K562 (cell line): ENCODE measurements around the gene NECTIN1. TPM values are rescaled to one million over a fixed set of nuclear protein-coding genes. Genes with fewer than 3 reads are reported as not detected.

Experiments used
- BCL6 ChIP-seq: fragments of 250-450 bp; sonication (Bioruptor Pico); IDR thresholded peaks from 2 replicates; pipeline ENCODE4 v1.4.0; 2020
- EP300 ChIP-seq: IDR thresholded peaks from 2 replicates; pipeline ENCODE4 v1.6.1; 2012; ENCODE audit warnings: low read length, improper control_type of control experiment
- GATAD2A ChIP-seq: fragments of 450-650 bp; IDR thresholded peaks from 2 replicates; pipeline ENCODE4 v1.6.1; 2017
- HDAC1 ChIP-seq, 2 experiments: fragments of 450-650 bp; IDR thresholded peaks; 2 replicates each; pipeline ENCODE4 v1.6.1; 2016 to 2017; ENCODE audit warnings: inconsistent platforms in 1 of 2, mild to moderate bottlenecking in 1 of 2, moderate library complexity in 1 of 2
- NCOA6 ChIP-seq: fragments of 450-650 bp; IDR thresholded peaks from 2 replicates; pipeline ENCODE4 v1.6.1; 2017; ENCODE audit warnings: mild to moderate bottlenecking
- OTX1 ChIP-seq: fragments of 450-650 bp; formaldehyde crosslinking; IDR thresholded peaks from 2 replicates; pipeline ENCODE4 v1.4.0; 2022; ENCODE audit warnings: mild to moderate bottlenecking
- SREBF1 ChIP-seq: fragments of 150-350 bp; IDR thresholded peaks from 2 replicates; pipeline ENCODE4 v1.6.1; 2014; ENCODE audit warnings: antibody characterized with exemption, low read depth, low read length, borderline replicate concordance
- XRCC3 ChIP-seq: fragments of 450-650 bp; IDR thresholded peaks from 2 replicates; pipeline ENCODE4 v1.6.1; 2017; ENCODE audit warnings: mild to moderate bottlenecking, moderate library complexity
- YBX1 ChIP-seq: fragments of 450-650 bp; IDR thresholded peaks from 2 replicates; pipeline ENCODE4 v1.7.1; 2016; ENCODE audit warnings: mild to moderate bottlenecking
- ZFPM2 ChIP-seq: fragments of 250-450 bp; sonication (Bioruptor Pico); IDR thresholded peaks from 2 replicates; pipeline ENCODE4 v1.5.1; 2022; ENCODE audit warnings: mild to moderate bottlenecking
- ZNF143 ChIP-seq: sonication (generic); formaldehyde crosslinking; IDR thresholded peaks from 2 replicates; pipeline ENCODE4 v1.9.0; 2022; ENCODE audit warnings: mild to moderate bottlenecking, missing genetic modification reagents
- polyA plus RNA-seq, 8 experiments: library from polyadenylated mRNA; depleted of rRNA in 4 of 8; stranded (reverse) in 5 of 8; unstranded in 3 of 8; fragments of >200 nt; fragmentation: Nextera tagmentation in 2 of 8; fragmentation: Illumina TruSeq in 1 of 8; extraction: Ambion mirVana in 2 of 8; extraction: Trizol in 1 of 8; gene quantifications; 2 replicates each; pipeline versions ENCODE4 v1.2.1 to v1.2.3, GENCODE V29; 2011 to 2014; ENCODE audit warnings: inconsistent platforms in 1 of 8, missing spikeins in 1 of 8
- total RNA-seq, 7 experiments: library from RNA; depleted of rRNA in 6 of 7; stranded (reverse); fragments of >200 nt in 6 of 7; fragmentation: Illumina TruSeq in 2 of 7; extraction: Trizol in 2 of 7; gene quantifications; 2 replicates each; pipeline versions ENCODE4 v1.2.1 to v1.2.3, GENCODE V29; 2011 to 2021; ENCODE audit warnings: low replicate concordance in 1 of 7
- TF ChIP-seq, protein P1 (sequence below): sonication (generic); formaldehyde crosslinking; IDR thresholded peaks from 2 replicates; pipeline ENCODE4 v1.8.1; 2023; ENCODE audit warnings: mild to moderate bottlenecking, missing genetic modification reagents
- TF ChIP-seq, protein P2 (sequence below): sonication (generic); formaldehyde crosslinking; IDR thresholded peaks from 2 replicates; pipeline ENCODE4 v1.8.1; 2023; ENCODE audit warnings: mild to moderate bottlenecking, missing genetic modification reagents
- TF ChIP-seq, protein P3 (sequence below): fragments of 250-450 bp; sonication (Bioruptor Pico); IDR thresholded peaks from 2 replicates; pipeline ENCODE4 v1.4.0; 2020; ENCODE audit warnings: mild to moderate bottlenecking, moderate library complexity
- TF ChIP-seq, protein P4 (sequence below): sonication (generic); formaldehyde crosslinking; IDR thresholded peaks from 2 replicates; pipeline ENCODE4 v1.8.0; 2023; ENCODE audit warnings: mild to moderate bottlenecking, missing genetic modification reagents

The NECTIN1 gene
- total and polyA plus RNA-seq, 9 of the 15 experiments (the other 6 are each of a cell fraction or from before 2014, with no cell fraction given): 0.09 to 0.53 (median 0.23) TPM; not detected in 2

DNA sequence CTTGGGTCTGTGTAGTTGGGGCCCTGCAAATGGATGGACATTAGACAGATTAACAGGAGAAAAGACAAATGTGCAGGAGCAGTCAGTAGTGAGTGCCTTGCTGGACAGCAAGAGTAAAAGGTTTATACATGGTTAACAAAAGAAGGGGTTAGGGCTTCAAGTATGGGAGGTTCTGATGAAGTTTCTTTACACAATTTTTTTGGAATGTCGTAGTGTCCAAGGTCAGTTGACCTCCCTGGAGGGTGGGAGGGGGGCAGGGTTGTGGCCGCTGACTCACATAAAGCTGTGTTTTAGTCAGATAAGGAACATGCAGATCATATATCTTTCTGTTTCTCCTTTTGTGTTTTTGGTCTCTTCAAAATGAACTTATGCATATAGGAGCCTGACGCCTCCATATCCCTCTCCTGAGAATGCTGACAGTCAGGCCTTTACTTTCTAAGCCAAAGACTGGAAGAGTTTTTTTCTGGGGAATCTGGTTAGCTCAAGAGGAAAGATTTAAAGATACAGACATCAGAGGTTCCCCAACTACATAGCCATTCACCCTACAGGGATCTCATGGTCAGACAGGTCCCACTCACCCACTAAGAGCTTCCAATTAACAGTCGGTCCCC lies 134.3 kb downstream of the NECTIN1 start (continued):
- TF ChIP-seq, protein P1, sequence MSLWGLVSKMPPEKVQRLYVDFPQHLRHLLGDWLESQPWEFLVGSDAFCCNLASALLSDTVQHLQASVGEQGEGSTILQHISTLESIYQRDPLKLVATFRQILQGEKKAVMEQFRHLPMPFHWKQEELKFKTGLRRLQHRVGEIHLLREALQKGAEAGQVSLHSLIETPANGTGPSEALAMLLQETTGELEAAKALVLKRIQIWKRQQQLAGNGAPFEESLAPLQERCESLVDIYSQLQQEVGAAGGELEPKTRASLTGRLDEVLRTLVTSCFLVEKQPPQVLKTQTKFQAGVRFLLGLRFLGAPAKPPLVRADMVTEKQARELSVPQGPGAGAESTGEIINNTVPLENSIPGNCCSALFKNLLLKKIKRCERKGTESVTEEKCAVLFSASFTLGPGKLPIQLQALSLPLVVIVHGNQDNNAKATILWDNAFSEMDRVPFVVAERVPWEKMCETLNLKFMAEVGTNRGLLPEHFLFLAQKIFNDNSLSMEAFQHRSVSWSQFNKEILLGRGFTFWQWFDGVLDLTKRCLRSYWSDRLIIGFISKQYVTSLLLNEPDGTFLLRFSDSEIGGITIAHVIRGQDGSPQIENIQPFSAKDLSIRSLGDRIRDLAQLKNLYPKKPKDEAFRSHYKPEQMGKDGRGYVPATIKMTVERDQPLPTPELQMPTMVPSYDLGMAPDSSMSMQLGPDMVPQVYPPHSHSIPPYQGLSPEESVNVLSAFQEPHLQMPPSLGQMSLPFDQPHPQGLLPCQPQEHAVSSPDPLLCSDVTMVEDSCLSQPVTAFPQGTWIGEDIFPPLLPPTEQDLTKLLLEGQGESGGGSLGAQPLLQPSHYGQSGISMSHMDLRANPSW (CRISPR knock-in tag): no peak
- TF ChIP-seq, protein P2, sequence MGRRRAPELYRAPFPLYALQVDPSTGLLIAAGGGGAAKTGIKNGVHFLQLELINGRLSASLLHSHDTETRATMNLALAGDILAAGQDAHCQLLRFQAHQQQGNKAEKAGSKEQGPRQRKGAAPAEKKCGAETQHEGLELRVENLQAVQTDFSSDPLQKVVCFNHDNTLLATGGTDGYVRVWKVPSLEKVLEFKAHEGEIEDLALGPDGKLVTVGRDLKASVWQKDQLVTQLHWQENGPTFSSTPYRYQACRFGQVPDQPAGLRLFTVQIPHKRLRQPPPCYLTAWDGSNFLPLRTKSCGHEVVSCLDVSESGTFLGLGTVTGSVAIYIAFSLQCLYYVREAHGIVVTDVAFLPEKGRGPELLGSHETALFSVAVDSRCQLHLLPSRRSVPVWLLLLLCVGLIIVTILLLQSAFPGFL (CRISPR knock-in tag): no peak
- no peak for TF ChIP-seq SREBF1
- TF ChIP-seq XRCC3: no peak
- no peak for TF ChIP-seq YBX1
- TF ChIP-seq, protein P3, sequence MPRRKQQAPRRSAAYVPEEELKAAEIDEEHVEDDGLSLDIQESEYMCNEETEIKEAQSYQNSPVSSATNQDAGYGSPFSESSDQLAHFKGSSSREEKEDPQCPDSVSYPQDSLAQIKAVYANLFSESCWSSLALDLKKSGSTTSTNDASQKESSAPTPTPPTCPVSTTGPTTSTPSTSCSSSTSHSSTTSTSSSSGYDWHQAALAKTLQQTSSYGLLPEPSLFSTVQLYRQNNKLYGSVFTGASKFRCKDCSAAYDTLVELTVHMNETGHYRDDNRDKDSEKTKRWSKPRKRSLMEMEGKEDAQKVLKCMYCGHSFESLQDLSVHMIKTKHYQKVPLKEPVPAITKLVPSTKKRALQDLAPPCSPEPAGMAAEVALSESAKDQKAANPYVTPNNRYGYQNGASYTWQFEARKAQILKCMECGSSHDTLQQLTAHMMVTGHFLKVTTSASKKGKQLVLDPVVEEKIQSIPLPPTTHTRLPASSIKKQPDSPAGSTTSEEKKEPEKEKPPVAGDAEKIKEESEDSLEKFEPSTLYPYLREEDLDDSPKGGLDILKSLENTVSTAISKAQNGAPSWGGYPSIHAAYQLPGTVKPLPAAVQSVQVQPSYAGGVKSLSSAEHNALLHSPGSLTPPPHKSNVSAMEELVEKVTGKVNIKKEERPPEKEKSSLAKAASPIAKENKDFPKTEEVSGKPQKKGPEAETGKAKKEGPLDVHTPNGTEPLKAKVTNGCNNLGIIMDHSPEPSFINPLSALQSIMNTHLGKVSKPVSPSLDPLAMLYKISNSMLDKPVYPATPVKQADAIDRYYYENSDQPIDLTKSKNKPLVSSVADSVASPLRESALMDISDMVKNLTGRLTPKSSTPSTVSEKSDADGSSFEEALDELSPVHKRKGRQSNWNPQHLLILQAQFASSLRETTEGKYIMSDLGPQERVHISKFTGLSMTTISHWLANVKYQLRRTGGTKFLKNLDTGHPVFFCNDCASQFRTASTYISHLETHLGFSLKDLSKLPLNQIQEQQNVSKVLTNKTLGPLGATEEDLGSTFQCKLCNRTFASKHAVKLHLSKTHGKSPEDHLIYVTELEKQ: no peak
- no peak for TF ChIP-seq NCOA6
- TF ChIP-seq ZNF143 (CRISPR knock-in tag): no peak
- TF ChIP-seq EP300: peak; percentile 94
- TF ChIP-seq GATAD2A: no peak
- TF ChIP-seq OTX1: no peak
- no peak; the same call in 1 of the 2 replicates for TF ChIP-seq BCL6
- no peak for TF ChIP-seq HDAC1 (IDR thresholded peaks at IDR 0.05)
- TF ChIP-seq ZFPM2 (CRISPR knock-in tag): no peak
- TF ChIP-seq, protein P4, sequence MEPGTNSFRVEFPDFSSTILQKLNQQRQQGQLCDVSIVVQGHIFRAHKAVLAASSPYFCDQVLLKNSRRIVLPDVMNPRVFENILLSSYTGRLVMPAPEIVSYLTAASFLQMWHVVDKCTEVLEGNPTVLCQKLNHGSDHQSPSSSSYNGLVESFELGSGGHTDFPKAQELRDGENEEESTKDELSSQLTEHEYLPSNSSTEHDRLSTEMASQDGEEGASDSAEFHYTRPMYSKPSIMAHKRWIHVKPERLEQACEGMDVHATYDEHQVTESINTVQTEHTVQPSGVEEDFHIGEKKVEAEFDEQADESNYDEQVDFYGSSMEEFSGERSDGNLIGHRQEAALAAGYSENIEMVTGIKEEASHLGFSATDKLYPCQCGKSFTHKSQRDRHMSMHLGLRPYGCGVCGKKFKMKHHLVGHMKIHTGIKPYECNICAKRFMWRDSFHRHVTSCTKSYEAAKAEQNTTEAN (CRISPR knock-in tag): no peak
